ENCODE data around the gene DHRS7C. TPM values are rescaled to one million over a fixed set of nuclear protein-coding genes. Genes with fewer than 3 reads are reported as not detected.
A peak's percentile ranks its signal among the peaks of the same experiment; 100 is the strongest.

DHRS7C gene
- total and polyA plus RNA-seq, 2 of the 13 experiments (the other 11 are each of a cell fraction or from before 2014, with no cell fraction given): not detected

DNA sequence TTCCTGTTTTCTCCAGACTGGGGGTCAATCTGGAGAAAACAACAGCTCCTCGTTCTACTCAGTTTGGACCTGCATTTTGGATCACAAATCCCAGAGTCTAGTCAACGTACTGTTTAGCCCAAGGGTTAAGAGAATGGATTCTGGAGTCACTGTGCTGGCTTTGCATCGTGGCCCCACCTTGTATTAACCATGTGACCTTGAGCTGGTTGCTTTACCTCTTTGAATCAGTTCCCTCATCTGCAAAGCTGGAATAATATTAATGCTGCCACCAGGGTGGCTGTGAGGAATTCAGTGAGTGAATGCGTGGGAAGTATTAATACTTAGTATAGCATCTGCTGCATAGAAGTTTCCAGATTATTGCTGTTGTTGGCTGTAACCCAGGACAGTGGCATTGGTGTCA lies 11.3 kb upstream of the DHRS7C start:
- Histone ChIP-seq H3K36me3 (replicated peaks in 1 of 2; ENCODE audit: control insufficient read depth in 1 of 2, insufficient read depth in 2 of 2, low read length in 2 of 2) (no peaks in the 10 kb centered on the region), H2AFZ (ENCODE audit: low read length) (no peak overlapping the region), H3K27ac (ENCODE audit: extremely low read length, insufficient read depth, low read length) (no peak overlapping the region), H4K20me1 (ENCODE audit: insufficient read depth, low read length) (no peaks in the 10 kb centered on the region), H3K4me3 (replicated peaks in 1 of 3; ENCODE audit: insufficient read depth in 1 of 3, low read depth in 2 of 3, low read length in 3 of 3) (no peak overlapping the region), H3K4me1 (ENCODE audit: insufficient read depth, low read length) (no peaks in the 10 kb centered on the region), H3K79me2 (ENCODE audit: insufficient read depth, low read length) (no peaks in the 10 kb centered on the region), H3K27me3 (ENCODE audit: control insufficient read depth in 1 of 2, insufficient read depth in 2 of 2, low read length in 2 of 2) (peaks cover 0 to 33% of the 10 kb centered on the region in 2 experiments; a peak in 3 of 5 replicates), H3K9ac (ENCODE audit: insufficient read depth, low read depth, low read length) (no peak overlapping the region), H3K4me2 (ENCODE audit: low read depth, low read length) (peak overlapping the region; percentile 20), H3K9me3 (ENCODE audit: low read length) (no peaks in the 10 kb centered on the region)
- ATAC-seq: no peak
- in situ Hi-C loops (cut with HindIII; ENCODE audit: extremely low pct_ligation_motif_present, low pct_unique_long_range_greater_than_20kb) (no loop called here), intact Hi-C loops (cut with micrococcal nuclease; ENCODE audit: unreplicated experiment) (no loop called here)
- no peak for DNase-seq (ENCODE audit: low spot score)
- WGBS (ENCODE audit: low lambda C conversion rate): 20% methylated on average over 4 of the region's 4 CpGs
- no TSS peak for BruUV-seq (replicated peaks)
- TF ChIP-seq SNAI1 (CRISPR knock-in tag; IDR thresholded peaks at IDR 0.05; ENCODE audit: borderline replicate concordance) (no peak), TBX2 (CRISPR knock-in tag; IDR thresholded peaks at IDR 0.05; ENCODE audit: borderline replicate concordance) (no peak), MATR3 (CRISPR knock-in tag; IDR thresholded peaks at IDR 0.05) (no peak), TEAD2 (CRISPR knock-in tag; IDR thresholded peaks at IDR 0.05) (no peak), HHEX (CRISPR knock-in tag; IDR thresholded peaks at IDR 0.05) (no peak), TP53 (CRISPR knock-in tag; conservative IDR thresholded peaks at IDR 0.05) (no peak), KDM1A (CRISPR knock-in tag; IDR thresholded peaks at IDR 0.05) (no peak), ZNF724P (CRISPR knock-in tag; IDR thresholded peaks at IDR 0.05; ENCODE audit: borderline replicate concordance) (no peak), ZNF546 (CRISPR knock-in tag; conservative IDR thresholded peaks at IDR 0.05) (no peak), CREM (IDR thresholded peaks at IDR 0.05) (no peak), CREM (CRISPR knock-in tag; IDR thresholded peaks at IDR 0.05) (no peak), ZMAT3 (CRISPR knock-in tag; conservative IDR thresholded peaks at IDR 0.05) (no peak), SALL2 (CRISPR knock-in tag; IDR thresholded peaks at IDR 0.05) (no peak), FIP1L1 (IDR thresholded peaks at IDR 0.05; ENCODE audit: borderline replicate concordance, insufficient read depth, low read depth, low read length) (no peak), RFXANK (CRISPR knock-in tag; IDR thresholded peaks at IDR 0.05) (no peak), ZNF598 (CRISPR knock-in tag; IDR thresholded peaks at IDR 0.05; ENCODE audit: borderline replicate concordance) (no peak)
- TF ChIP-seq, protein P1, sequence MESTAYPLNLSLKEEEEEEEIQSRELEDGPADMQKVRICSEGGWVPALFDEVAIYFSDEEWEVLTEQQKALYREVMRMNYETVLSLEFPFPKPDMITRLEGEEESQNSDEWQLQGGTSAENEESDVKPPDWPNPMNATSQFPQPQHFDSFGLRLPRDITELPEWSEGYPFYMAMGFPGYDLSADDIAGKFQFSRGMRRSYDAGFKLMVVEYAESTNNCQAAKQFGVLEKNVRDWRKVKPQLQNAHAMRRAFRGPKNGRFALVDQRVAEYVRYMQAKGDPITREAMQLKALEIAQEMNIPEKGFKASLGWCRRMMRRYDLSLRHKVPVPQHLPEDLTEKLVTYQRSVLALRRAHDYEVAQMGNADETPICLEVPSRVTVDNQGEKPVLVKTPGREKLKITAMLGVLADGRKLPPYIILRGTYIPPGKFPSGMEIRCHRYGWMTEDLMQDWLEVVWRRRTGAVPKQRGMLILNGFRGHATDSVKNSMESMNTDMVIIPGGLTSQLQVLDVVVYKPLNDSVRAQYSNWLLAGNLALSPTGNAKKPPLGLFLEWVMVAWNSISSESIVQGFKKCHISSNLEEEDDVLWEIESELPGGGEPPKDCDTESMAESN (CRISPR knock-in tag; conservative IDR thresholded peaks at IDR 0.05): no peak
- ChIA-PET CTCF (ENCODE audit: low intra/inter-chr PET ratio, low total read pairs) (no interaction called here), POLR2A (no interaction called here)
- no peak for FAIRE-seq
